ENCODE results near the gene COL25A1.

COL25A1 gene

DNA sequence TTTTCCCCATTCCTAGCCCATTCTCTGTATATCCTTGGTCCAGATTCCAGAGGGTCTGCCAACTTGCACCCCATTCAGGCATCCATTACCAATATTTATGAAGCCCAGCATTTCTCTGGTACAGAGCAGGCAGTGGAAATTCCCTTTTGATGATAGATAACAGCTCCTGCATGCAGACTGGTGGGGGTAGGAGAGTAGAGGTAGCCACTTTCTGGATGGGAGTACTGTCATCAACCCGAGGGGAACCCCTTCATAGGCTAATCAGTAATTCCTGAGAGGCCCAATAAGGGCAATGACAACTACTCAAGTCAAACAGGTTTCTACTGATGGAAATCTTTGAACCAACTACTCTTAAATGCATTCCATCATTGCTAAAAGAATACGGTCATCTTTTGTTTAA is 63.7 kb downstream of the COL25A1 start:
- CTCF ChIA-PET: no interaction called here
- DNase-seq (ENCODE audit: extremely low spot score): no peak
- TF ChIP-seq FOXM1 (IDR thresholded peaks at IDR 0.05; ENCODE audit: borderline replicate concordance): no peak
- no peak for TF ChIP-seq SP1 (IDR thresholded peaks at IDR 0.05)
- no peak for TF ChIP-seq ARNT (IDR thresholded peaks at IDR 0.05)
- TF ChIP-seq FOXA1 (IDR thresholded peaks at IDR 0.05): no peak
- TF ChIP-seq L3MBTL2 (conservative IDR thresholded peaks at IDR 0.05): no peak
- no peak for TF ChIP-seq BHLHE40 (IDR thresholded peaks at IDR 0.05; ENCODE audit: borderline replicate concordance)
- no peak for TF ChIP-seq TARDBP (IDR thresholded peaks at IDR 0.05)
- TF ChIP-seq SUZ12 (IDR thresholded peaks at IDR 0.05): no peak
- no peak for TF ChIP-seq PKNOX1 (IDR thresholded peaks at IDR 0.05)
- no peak for TF ChIP-seq FOXK2 (IDR thresholded peaks at IDR 0.05)
- TF ChIP-seq HDGF (IDR thresholded peaks at IDR 0.05; ENCODE audit: borderline replicate concordance): no peak
- TF ChIP-seq ZNF384 (IDR thresholded peaks at IDR 0.05): no peak
- no peak for TF ChIP-seq CTBP1 (IDR thresholded peaks at IDR 0.05; ENCODE audit: borderline replicate concordance)
- TF ChIP-seq ELF4 (IDR thresholded peaks at IDR 0.05): no peak
- TF ChIP-seq NFRKB (IDR thresholded peaks at IDR 0.05): no peak
- TF ChIP-seq LEF1 (IDR thresholded peaks at IDR 0.05; ENCODE audit: borderline replicate concordance): no peak
- POLR2A ChIA-PET: no interaction called here

DNA sequence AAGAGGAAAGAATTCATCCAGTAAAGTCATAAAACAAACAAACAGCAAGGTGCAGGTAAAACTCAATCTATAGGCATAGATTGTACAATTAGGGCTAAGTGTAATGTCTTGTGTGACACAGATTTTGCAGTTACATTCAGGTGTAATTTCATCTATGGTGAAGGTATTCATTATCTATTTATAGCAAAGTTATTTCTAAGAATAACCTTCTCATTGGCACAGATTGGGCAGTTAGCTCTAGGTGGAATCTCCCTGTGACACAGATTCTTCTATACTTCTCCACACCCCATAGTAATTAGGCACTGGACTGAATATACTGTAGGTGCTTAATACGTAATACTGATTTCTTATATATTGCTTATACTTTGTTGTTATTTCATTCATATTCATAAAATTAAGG is 66.8 kb downstream of the COL25A1 start:
- TF ChIP-seq PKNOX1 (IDR thresholded peaks at IDR 0.05) (no peak), FOXK2 (IDR thresholded peaks at IDR 0.05) (no peak), SUZ12 (IDR thresholded peaks at IDR 0.05) (no peak), L3MBTL2 (conservative IDR thresholded peaks at IDR 0.05) (no peak), NFRKB (IDR thresholded peaks at IDR 0.05) (no peak), ZNF384 (IDR thresholded peaks at IDR 0.05) (no peak), HDGF (IDR thresholded peaks at IDR 0.05; ENCODE audit: borderline replicate concordance) (no peak), ARNT (IDR thresholded peaks at IDR 0.05) (no peak), LEF1 (IDR thresholded peaks at IDR 0.05; ENCODE audit: borderline replicate concordance) (no peak), FOXA1 (IDR thresholded peaks at IDR 0.05) (no peak), SP1 (IDR thresholded peaks at IDR 0.05) (no peak), ELF4 (IDR thresholded peaks at IDR 0.05) (no peak), BHLHE40 (IDR thresholded peaks at IDR 0.05; ENCODE audit: borderline replicate concordance) (no peak)
- no peak for DNase-seq (ENCODE audit: extremely low spot score)
- POLR2A ChIA-PET: no interaction called here
- CTCF ChIA-PET: no interaction called here

DNA sequence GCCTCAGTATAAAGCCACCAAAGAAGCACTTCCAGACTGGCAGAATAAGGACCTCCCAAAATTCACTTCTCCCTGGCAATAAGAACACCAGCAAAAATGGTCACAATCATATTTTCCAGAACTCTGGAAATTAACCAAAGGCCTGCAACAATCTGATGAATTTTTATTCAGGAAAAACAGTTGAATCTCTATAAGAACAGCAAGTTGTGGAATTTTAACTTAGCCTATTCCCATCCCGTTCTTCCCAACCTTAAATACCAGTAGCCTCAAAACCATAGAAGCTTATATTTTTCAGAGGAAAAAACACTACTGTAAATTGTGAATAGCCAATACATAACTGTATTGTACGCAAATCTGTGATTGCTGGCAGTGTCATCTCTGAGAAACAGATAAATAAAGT is 67.9 kb downstream of the COL25A1 start:
- no peak for DNase-seq (ENCODE audit: extremely low spot score)
- TF ChIP-seq TARDBP (IDR thresholded peaks at IDR 0.05) (no peak), PKNOX1 (IDR thresholded peaks at IDR 0.05) (no peak)
- POLR2A ChIA-PET: no interaction called here
- CTCF ChIA-PET: no interaction called here

DNA sequence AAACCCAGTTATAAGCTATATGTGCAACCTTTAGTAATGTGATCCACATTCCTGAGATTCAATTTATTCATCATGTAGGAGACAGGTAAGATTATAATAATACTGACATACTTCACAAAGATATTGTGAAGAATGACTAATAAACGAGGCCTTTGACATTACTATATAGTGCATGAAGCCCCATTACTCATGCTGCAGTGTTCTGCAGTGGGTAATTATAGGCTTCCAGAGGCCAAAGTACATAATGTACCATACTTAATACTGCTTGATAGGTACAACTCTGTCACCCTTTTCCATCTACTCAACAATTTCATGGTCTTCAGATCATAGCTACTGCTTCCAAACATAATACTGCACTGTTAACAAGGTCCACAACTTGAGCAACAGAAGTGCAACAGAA is 68.9 kb downstream of the COL25A1 start:
- ChIA-PET POLR2A (no interaction called here), CTCF (no interaction called here)
- no peak for DNase-seq (ENCODE audit: extremely low spot score)
- TF ChIP-seq PKNOX1 (IDR thresholded peaks at IDR 0.05) (no peak), CTBP1 (IDR thresholded peaks at IDR 0.05; ENCODE audit: borderline replicate concordance) (no peak), TARDBP (IDR thresholded peaks at IDR 0.05) (no peak), BHLHE40 (IDR thresholded peaks at IDR 0.05; ENCODE audit: borderline replicate concordance) (no peak)

DNA sequence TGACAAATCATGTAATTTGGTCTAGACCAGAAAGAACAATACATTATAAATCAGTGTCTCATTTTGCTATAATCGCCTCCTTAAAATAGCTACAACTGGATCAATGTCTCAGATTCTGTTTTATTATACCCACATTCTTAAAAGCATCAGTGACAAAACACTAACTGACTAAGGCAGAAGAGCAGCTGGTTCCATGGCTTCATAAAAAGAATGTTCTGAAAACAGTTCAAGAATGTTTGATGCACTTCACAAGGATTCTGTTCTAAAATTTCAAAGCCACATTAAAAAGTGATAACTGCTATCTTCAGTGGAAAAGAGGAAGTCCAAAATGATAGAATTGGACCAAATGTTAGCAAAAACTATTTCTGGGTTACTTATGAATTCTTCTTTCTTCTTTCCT is 69.8 kb downstream of the COL25A1 start:
- CTCF ChIA-PET: no interaction called here
- no peak for DNase-seq (ENCODE audit: extremely low spot score)
- no peak for TF ChIP-seq SP1 (IDR thresholded peaks at IDR 0.05)
- no peak for TF ChIP-seq TARDBP (IDR thresholded peaks at IDR 0.05)
- no peak for TF ChIP-seq PKNOX1 (IDR thresholded peaks at IDR 0.05)
- no peak for TF ChIP-seq CTBP1 (IDR thresholded peaks at IDR 0.05; ENCODE audit: borderline replicate concordance)
- TF ChIP-seq HDGF (IDR thresholded peaks at IDR 0.05; ENCODE audit: borderline replicate concordance): no peak
- TF ChIP-seq LEF1 (IDR thresholded peaks at IDR 0.05; ENCODE audit: borderline replicate concordance): no peak
- no peak for TF ChIP-seq BHLHE40 (IDR thresholded peaks at IDR 0.05; ENCODE audit: borderline replicate concordance)
- TF ChIP-seq ARNT (IDR thresholded peaks at IDR 0.05): no peak
- no peak for TF ChIP-seq FOXA1 (IDR thresholded peaks at IDR 0.05)
- no peak for TF ChIP-seq L3MBTL2 (conservative IDR thresholded peaks at IDR 0.05)
- TF ChIP-seq ZNF384 (IDR thresholded peaks at IDR 0.05): no peak
- no peak for TF ChIP-seq ELF4 (IDR thresholded peaks at IDR 0.05)
- TF ChIP-seq SUZ12 (IDR thresholded peaks at IDR 0.05): no peak
- no peak for TF ChIP-seq FOXM1 (IDR thresholded peaks at IDR 0.05; ENCODE audit: borderline replicate concordance)
- TF ChIP-seq NFRKB (IDR thresholded peaks at IDR 0.05): no peak
- TF ChIP-seq FOXK2 (IDR thresholded peaks at IDR 0.05): no peak
- POLR2A ChIA-PET: no interaction called here

DNA sequence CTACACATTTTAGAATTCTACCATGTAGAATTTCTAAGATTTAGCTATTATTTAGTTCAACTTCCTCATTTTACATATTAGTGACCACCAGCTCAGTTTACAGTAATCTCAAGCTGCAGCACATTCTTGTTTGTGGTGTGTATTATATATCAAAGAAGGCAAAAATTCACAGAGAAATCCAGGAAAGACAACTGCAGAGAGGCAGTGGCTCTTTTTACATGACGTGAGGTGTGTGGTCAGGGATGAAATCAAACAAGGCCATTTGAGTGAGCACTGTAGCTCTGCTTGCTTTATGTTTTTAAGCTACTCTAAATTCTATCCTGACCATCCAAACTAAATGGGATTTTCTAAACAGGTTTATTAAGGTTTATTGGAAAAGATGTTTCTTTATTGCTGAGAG is 71.1 kb downstream of the COL25A1 start:
- TF ChIP-seq CTBP1 (IDR thresholded peaks at IDR 0.05; ENCODE audit: borderline replicate concordance) (no peak), FOXM1 (IDR thresholded peaks at IDR 0.05; ENCODE audit: borderline replicate concordance) (no peak), ELF4 (IDR thresholded peaks at IDR 0.05) (no peak), PKNOX1 (IDR thresholded peaks at IDR 0.05) (no peak), FOXA1 (IDR thresholded peaks at IDR 0.05) (no peak), SUZ12 (IDR thresholded peaks at IDR 0.05) (no peak), NFRKB (IDR thresholded peaks at IDR 0.05) (no peak), FOXK2 (IDR thresholded peaks at IDR 0.05) (no peak), TARDBP (IDR thresholded peaks at IDR 0.05) (no peak), L3MBTL2 (conservative IDR thresholded peaks at IDR 0.05) (no peak), HDGF (IDR thresholded peaks at IDR 0.05; ENCODE audit: borderline replicate concordance) (no peak), BHLHE40 (IDR thresholded peaks at IDR 0.05; ENCODE audit: borderline replicate concordance) (no peak), ARNT (IDR thresholded peaks at IDR 0.05) (no peak), SP1 (IDR thresholded peaks at IDR 0.05) (no peak)
- no peak for DNase-seq (ENCODE audit: extremely low spot score)
- POLR2A ChIA-PET: no interaction called here
- CTCF ChIA-PET: no interaction called here
